HG03457 (cell line): ENCODE results near the gene RASA2.
A peak's percentile ranks its signal among the peaks of the same experiment; 100 is the strongest.
"Not testable (repeated sequence)": the region's sequence is repeated elsewhere in the genome, so short reads cannot be mapped to it uniquely, and the experiment has no call there.

Experiments
- ATAC-seq: cut with Tn5 transposase; IDR thresholded peaks from one replicate; pipeline ENCODE4 v1.9.1; 2021; ENCODE audit warnings: moderate number of reproducible peaks; ENCODE audit not compliant: unreplicated experiment

Gene RASA2

DNA sequence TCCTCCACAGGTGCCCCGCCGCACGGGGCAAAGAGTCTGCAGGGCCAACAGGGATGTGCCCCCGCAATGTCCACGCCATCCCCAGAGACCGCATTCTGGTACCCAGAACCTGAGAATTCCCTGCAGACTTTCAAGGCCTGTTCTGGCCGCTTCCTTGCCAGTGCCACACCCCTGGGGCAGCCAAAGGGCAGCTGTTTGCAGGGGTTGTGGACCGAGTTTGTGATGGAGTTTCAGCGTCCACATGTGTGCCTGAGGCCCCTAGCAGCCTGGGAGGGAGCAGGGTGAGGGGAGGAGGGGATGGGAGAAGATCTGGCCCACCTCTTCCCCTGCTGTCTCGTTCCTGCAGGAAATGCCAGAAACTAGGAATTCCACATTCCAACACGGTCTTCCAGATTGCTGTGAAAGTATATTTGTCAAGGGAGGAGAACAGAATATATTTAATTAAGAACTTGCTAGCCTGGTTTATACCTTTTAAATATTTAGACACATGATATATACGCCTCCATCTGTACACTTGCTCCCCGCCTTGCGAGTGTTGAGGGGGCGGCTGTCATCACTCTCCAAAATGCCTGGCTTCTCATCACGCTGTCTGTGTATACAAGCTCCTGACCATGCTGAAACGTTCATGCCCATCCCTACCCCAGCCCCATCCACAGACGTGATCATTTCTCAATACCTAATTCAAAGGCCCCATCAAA is 31.1 kb upstream of the RASA2 start:
- no peak for ATAC-seq

DNA sequence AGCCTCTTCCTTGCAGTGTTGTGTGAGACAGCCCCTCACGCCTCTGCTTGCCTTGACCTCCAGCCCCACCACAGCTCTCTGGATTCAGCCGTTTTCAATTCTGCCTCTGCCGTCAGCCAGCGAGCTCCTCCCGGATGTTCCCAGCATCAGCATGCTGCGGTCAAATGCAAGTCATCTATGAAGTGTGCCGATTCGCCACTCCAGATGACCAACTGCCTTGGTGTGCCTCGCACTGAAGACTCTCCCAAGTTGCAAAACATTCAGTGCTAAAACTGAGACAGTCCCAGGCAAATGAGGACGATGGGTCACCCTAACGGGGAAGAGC is 30.6 kb upstream of the RASA2 start:
- ATAC-seq, result no peak

GRCh38 chr3:141457624-141458236 is 29.1 kb upstream of the RASA2 start:
- no peak for ATAC-seq

DNA sequence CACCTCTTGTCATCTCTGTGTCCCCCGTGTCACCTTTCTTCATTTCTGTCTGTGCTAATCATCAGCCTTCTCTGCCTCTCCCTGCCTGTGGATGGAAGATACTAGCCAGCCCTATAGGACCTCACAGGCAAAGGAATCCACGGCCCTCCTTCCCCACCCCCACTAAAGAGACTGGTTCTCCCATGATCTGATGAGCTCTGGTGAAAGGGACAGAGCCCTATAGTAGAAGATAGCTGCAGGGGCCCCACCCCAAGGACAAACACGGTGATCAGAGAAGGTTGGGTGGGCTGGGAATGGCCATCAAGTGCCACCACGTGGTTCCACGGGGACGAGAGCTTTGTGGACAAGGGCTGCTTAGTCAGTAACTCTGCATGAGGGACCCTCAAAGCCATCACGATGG is 27.8 kb upstream of the RASA2 start:
- ATAC-seq, result no peak

DNA sequence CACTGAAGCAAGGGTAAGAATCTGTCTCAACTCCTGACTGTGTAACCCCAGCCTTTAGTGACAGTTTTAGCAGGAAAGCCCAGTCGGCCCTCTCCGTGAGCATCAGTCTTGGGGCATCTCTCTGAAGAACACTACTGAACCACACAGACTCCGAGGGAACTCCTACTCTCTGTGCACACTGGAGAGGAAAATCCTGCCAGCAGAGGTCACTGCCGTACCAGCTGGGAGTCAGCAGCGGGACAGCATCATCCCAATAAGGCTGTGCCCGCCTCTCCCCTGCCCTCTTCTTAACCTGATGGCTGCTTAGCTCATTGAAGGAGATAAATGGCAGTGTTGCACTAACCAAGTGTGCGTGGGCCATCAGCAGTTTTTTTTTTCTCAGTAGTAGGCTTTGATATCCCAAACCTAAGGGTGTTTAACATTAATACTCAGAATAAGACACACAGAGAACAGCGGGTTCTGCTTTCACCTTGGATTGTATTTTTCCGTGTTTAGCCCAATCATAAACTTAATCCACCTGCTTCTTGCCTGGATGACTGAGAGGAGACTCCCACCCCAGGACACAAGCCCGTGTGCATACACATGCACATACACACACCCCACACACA is 26.6 kb upstream of the RASA2 start:
- ATAC-seq, result peak; percentile 90

DNA sequence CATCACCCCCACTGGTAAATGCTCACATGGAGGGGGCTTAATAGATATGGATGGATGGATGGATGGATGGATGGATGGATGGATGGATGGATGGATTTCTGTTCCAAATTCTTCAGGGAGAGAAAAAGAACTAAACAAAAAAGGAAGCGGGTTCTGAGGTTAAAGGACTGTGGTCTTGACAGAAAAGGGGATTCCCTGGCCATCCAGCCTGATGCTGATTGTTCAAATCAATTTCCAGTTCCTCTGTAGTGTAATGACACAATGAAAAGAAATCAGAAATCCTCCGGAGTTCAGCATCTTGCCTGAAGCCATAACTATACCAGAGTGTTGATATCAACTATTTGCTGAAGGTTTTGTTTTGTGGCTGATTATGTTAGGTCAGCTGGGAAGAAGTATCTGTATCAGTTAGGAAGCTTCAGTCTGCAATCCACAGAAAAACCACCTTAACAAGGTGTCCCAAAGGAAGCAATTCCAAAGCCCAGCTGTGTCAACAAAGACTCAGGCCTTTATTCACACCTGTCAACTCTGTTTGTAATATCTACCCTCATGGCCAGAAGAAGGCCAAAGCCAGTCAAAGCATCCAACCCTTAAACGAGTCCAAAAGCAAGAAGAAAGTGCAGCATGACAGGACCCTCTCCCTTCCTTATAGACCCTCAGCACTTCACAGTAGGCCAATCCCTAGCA is 24.5 kb upstream of the RASA2 start:
- ATAC-seq, result no peak

GRCh38 chr3:141465221-141465620 is 21.6 kb upstream of the RASA2 start:
- ATAC-seq, result no peak

GRCh38 chr3:141466633-141467169 is 20.1 kb upstream of the RASA2 start:
- no peak for ATAC-seq

DNA sequence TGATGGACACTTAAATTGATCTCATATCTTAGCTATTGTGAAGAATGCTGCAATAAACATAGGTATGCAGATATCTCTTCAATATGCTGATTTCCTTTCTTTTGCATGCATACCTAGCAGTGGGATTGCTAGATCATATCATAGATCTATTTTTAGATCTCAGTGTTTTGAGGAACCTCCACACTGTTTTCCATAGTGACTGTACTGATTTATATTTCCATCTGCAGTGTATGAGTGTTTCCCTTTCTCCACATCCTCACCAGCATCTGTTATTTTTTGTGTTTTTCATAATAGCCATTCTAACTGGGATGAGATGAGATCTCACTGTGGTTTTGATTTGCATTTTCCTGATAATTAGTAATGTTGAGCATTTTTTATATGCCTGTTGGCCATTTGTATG is 17.1 kb upstream of the RASA2 start:
- no peak for ATAC-seq

GRCh38 chr3:141471160-141471559 is 15.7 kb upstream of the RASA2 start:
- no peak for ATAC-seq

GRCh38 chr3:141476033-141476432 is 10.8 kb upstream of the RASA2 start:
- ATAC-seq, result no peak

GRCh38 chr3:141477224-141477623 is 9.6 kb upstream of the RASA2 start:
- no peak for ATAC-seq

- no peak for ATAC-seq
Measured at GRCh38 chr3:141478139-141478538, 8.7 kb upstream of the RASA2 start.

DNA sequence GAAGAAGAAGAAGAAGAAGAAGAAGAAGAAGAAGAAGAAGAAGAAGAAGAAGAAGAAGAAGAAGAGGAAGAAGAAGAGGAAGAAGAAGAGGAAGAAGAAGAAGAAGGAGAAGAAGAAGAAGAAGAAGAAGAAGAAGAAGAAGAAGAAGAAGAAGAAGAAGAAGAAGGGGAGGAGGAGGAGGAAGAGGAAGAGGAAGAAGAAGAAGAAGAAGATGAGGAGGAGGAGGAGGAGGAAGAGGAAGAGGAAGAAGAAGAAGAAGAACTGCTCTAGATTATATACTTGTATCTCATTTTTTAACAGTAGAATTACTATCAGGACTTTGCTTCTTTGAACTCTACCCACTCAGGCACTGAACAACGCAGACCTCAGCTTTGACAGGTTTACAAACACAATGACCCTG is 8.0 kb upstream of the RASA2 start:
- ATAC-seq, result not testable (repeated sequence)

DNA sequence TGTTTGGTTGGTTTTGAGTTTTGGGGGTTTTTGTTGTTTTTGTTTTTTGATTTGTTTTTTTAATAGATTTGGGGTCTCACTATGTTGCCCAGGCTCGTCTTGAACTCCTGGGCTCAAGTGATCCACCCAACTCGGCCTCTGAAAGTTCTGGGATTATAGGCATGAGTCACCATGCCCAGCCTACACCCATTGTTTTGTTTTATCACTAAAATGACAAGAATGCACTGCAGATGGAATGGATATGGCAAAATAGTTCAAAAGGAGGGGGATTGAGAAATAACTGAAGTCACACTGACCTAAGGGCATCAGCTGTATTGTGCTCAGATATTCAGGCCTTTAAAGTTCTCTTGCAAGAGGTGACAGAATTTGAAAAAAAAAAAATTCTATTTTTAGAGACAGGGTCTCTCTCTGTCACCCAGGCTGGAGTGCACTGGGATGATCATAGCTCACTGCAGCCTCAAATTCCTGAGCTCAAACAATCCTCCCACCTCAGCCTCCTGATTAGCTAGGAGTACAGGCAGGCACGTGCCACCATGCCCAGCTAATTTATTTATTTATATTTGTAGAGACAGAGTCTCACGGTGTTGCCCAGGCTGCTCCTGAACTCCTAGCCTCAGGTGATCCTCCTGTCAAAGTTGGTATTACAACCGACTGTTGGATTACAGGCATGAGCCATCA is 4.4 kb upstream of the RASA2 start:
- ATAC-seq, result no peak

DNA sequence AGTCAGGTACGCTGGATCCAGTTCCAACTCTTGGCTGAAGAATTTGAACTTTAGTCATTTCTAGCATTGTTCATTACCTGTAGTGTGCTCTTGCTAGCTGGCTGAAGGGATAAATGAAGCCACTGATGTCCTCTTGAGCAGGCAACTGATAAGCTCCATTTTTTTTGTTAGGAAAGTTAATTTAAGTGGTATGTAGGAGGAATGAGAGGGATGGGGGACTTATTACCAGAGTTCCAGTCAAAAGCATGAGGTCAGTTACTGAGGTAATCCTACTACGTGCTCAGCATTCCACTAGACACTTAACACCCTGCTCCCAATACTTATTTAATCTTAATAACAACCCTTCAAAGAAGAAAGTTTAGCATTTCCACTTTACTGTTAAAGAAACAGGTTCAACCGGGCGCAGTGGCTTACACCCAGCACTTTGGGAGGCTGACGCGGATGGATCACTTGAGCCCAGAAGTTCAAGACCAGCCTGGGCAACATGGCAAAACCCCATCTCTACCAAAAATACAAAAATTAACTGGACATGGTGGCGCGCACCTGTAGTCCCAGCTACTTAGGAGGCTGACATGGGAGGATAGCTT is 2.0 kb upstream of the RASA2 start:
- ATAC-seq, result no peak

- no peak for ATAC-seq
Measured at GRCh38 chr3:141485641-141486495, 959 bp upstream of the RASA2 start.

DNA sequence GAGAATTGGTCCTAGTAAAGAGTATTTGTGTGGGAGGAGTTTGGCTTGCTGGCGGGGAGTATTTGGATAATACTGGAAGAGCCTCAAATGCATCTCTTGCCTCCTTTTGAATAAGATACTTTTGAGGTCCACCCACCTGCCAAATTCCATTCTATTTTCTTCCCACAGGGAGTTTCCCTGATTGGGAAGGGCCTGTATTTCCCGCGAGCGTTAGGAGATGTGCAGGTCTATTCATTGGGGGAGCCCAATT is 406 bp upstream of the RASA2 start:
- no peak for ATAC-seq

GRCh38 chr3:141487521-141488252 is 860 bp downstream of the RASA2 start:
- ATAC-seq, result peak; percentile 77

- ATAC-seq, result no peak
Measured at GRCh38 chr3:141489203-141489602, 2.4 kb downstream of the RASA2 start.
